CD4-positive, alpha-beta memory T cell (primary cell): ENCODE data around the gene HAVCR2. TPM values are rescaled to one million over a fixed set of nuclear protein-coding genes. Genes with fewer than 3 reads are reported as not detected.

Experiments used
- CTCF ChIA-PET: fragments of 350-600 bp; sonication (Branson Sonifier 250); formaldehyde crosslinking; loops from one replicate; lab custom pipeline; 2021; ENCODE audit warnings: inconsistent platforms; ENCODE audit not compliant: partially characterized antibody; lab: Charles Lee
- POLR2A ChIA-PET: fragments of 350-600 bp; sonication (Branson Sonifier 250); formaldehyde crosslinking; loops from one replicate; lab custom pipeline; 2021; ENCODE audit not compliant: partially characterized antibody; lab: Charles Lee
- DNase-seq, 5 donors: peaks; one replicate each; pipeline versions ENCODE4 v3.0.0 to v3.0.0-alpha.2; 2020 to 2022; ENCODE audit warnings: mixed read lengths in 1 of 5
- H3K27ac ChIP-seq: one replicate; pipeline ENCODE4 v1.7.0; 2013; ENCODE audit warnings: low read depth, low read length
- H3K27me3 ChIP-seq: 2 replicates; pipeline ENCODE4 v1.7.0; 2013; ENCODE audit warnings: mild to moderate bottlenecking, low read length, moderate library complexity; ENCODE audit not compliant: insufficient read depth
- H3K36me3 ChIP-seq: 2 replicates; pipeline ENCODE4 v1.7.0; 2013; ENCODE audit warnings: mild to moderate bottlenecking, low read length, moderate library complexity; ENCODE audit not compliant: insufficient read depth
- H3K4me1 ChIP-seq: 2 replicates; pipeline ENCODE4 v1.7.0; 2013; ENCODE audit warnings: mild to moderate bottlenecking, low read length, moderate library complexity; ENCODE audit not compliant: insufficient read depth
- H3K4me3 ChIP-seq, 2 donors: one replicate each; pipeline ENCODE4 v1.7.0; 2013; ENCODE audit warnings: low read length in 2 of 2, mild to moderate bottlenecking in 1 of 2
- H3K9me3 ChIP-seq, 2 donors: one replicate each; pipeline ENCODE4 v1.7.0; 2013; ENCODE audit warnings: low read length in 2 of 2, control low read depth in 1 of 2; ENCODE audit not compliant: control insufficient read depth in 1 of 2
- H3K27ac Mint-ChIP-seq, 7 donors: one replicate each; pipeline ENCODE4 v1.8.0; 2020 to 2021; ENCODE audit warnings: mixed read lengths in 7 of 7, mild to moderate bottlenecking in 6 of 7, inconsistent platforms in 3 of 7, moderate library complexity in 3 of 7
- H3K27me3 Mint-ChIP-seq, 2 donors: one replicate each; pipeline ENCODE4 v1.8.0; 2020 to 2021; ENCODE audit warnings: mixed read lengths in 2 of 2
- H3K36me3 Mint-ChIP-seq, 2 donors: one replicate each; pipeline ENCODE4 v1.8.0; 2020 to 2021; ENCODE audit warnings: mixed read lengths in 2 of 2, inconsistent platforms in 1 of 2, mild to moderate bottlenecking in 1 of 2
- H3K4me1 Mint-ChIP-seq, 4 donors: one replicate each; pipeline ENCODE4 v1.8.0; 2020 to 2021; ENCODE audit warnings: mixed read lengths in 4 of 4, mild to moderate bottlenecking in 1 of 4
- H3K4me3 Mint-ChIP-seq, 8 donors: one replicate each; pipeline ENCODE4 v1.8.0; 2020 to 2021; ENCODE audit warnings: mixed read lengths in 8 of 8, mild to moderate bottlenecking in 7 of 8, moderate library complexity in 6 of 8, inconsistent platforms in 3 of 8
- H3K9me3 Mint-ChIP-seq, 8 donors: one replicate each; pipeline ENCODE4 v1.8.0; 2020 to 2021; ENCODE audit warnings: mixed read lengths in 8 of 8, mild to moderate bottlenecking in 5 of 8, inconsistent platforms in 3 of 8, moderate library complexity in 1 of 8
- intact Hi-C: fragments of 100-400 bp; cut with micrococcal nuclease; formaldehyde crosslinking; loops from one replicate; pipeline ENCODE4 v1.15.1; 2023
- polyA plus RNA-seq, 2 donors: library from polyadenylated mRNA; unstranded; fragments of 300-500 nt; fragmentation: Illumina TruSeq; gene quantifications; one replicate each; pipeline ENCODE4 v1.2.3, GENCODE V29; 2021
- total RNA-seq, 2 experiments: library from RNA; stranded (reverse); gene quantifications; one replicate each; pipeline ENCODE4 v1.2.3, GENCODE V29; 2021

Gene HAVCR2
- total and polyA plus RNA-seq, 4 experiments from 2014 or later, result 2.7 to 8.4 (median 4.7) TPM

GRCh38 chr5:157120102-157120501 lies 11.3 kb upstream of the HAVCR2 start:
- Mint-ChIP-seq H3K27me3 (no peaks in the 10 kb centered on the region), H3K4me3 (no peak overlapping the region), H3K4me1 (peaks cover 4 to 10% (median 6%) of the 10 kb centered on the region in 4 donors), H3K36me3 (peaks cover 5 to 14% of the 10 kb centered on the region in 2 donors), H3K9me3 (peaks cover 0 to 28% (median 17%) of the 10 kb centered on the region in 8 donors), H3K27ac (no peak overlapping the region)
- no peaks in the 10 kb centered on the region for H3K27me3 ChIP-seq
- no peaks in the 10 kb centered on the region for H3K36me3 ChIP-seq
- no peak overlapping the region for H3K4me3 ChIP-seq
- H3K4me1 ChIP-seq, result no peaks in the 10 kb centered on the region
- no peak overlapping the region for H3K27ac ChIP-seq
- intact Hi-C loops, result no loop called here
- ChIA-PET CTCF (no interaction called here), POLR2A (no interaction called here)
- no peaks in the 10 kb centered on the region for H3K9me3 ChIP-seq
- no peak for DNase-seq

DNA sequence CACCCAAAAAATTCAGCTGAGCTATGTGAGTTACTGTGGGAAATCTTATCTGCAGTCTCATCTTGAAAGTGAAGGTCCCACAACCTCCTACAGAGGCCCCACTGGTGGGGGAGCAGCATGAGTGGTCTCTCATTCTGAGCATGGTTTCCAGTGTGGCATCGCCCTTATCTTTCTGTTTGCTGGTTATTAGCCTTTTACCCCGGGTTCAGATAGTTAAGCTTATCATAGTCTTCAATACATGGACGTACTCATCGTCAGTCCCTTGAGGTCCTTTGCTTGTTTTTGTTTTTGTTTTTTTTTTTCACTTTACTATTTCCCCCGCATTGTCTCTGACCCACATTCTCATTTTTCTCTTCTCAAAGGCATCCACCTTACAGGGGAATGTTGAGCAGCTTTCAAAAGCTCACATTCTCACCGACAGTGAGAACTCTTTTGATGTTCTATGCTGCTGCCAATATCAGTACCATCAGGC lies 7.7 kb upstream of the HAVCR2 start:
- H3K27me3 ChIP-seq, result no peaks in the 10 kb centered on the region
- peaks cover 4% of the 10 kb centered on the region in 2 donors for H3K36me3 Mint-ChIP-seq
- POLR2A ChIA-PET, result interaction anchor here (1.4 kb wide), 1 partner anchor 26 kb away, joined by 4 read pairs; the partner anchor contains the start of gene MED7
- no peak for DNase-seq
- CTCF ChIA-PET, result interaction anchor here (1.0 to 2.0 kb wide), 2 partner anchors 9 to 15 kb away, joined by 3 to 6 read pairs; no protein-coding TSS in a partner anchor
- peak overlapping the region in 1 of 8 donors; percentile 40 for H3K4me3 Mint-ChIP-seq
- H3K36me3 ChIP-seq, result no peaks in the 10 kb centered on the region
- H3K27me3 Mint-ChIP-seq, result no peaks in the 10 kb centered on the region
- intact Hi-C loops, result no loop called here
- no peaks in the 10 kb centered on the region for H3K4me1 ChIP-seq
- H3K4me1 Mint-ChIP-seq, result peaks cover 6 to 10% (median 7%) of the 10 kb centered on the region in 4 donors
- H3K9me3 Mint-ChIP-seq, result peaks cover 0 to 9% (median 5%) of the 10 kb centered on the region in 8 donors
- peak overlapping the region in 4 of 7 donors; percentile 29 to 70 (median 64) for H3K27ac Mint-ChIP-seq
- H3K4me3 ChIP-seq, result no peak overlapping the region
- no peak overlapping the region for H3K27ac ChIP-seq
- no peaks in the 10 kb centered on the region for H3K9me3 ChIP-seq

GRCh38 chr5:157115502-157115901 lies 6.7 kb upstream of the HAVCR2 start:
- ChIA-PET POLR2A (interaction anchor here (1.4 kb wide), 1 partner anchor 27 kb away, joined by 4 read pairs; the partner anchor contains the start of gene MED7), CTCF (interaction anchor here (1.0 to 2.0 kb wide), 2 partner anchors 8 to 16 kb away, joined by 3 to 6 read pairs; no protein-coding TSS in a partner anchor)
- no peak overlapping the region for H3K4me3 ChIP-seq
- no peaks in the 10 kb centered on the region for H3K4me1 ChIP-seq
- Mint-ChIP-seq H3K9me3 (no peaks in the 10 kb centered on the region), H3K36me3 (no peaks in the 10 kb centered on the region), H3K27me3 (no peaks in the 10 kb centered on the region), H3K4me1 (peaks cover 8 to 14% (median 10%) of the 10 kb centered on the region in 4 donors), H3K27ac (peak overlapping the region in 1 of 7 donors; percentile 46), H3K4me3 (no peak overlapping the region)
- no peak overlapping the region for H3K27ac ChIP-seq
- intact Hi-C loops, result no loop called here
- H3K9me3 ChIP-seq, result no peaks in the 10 kb centered on the region
- H3K36me3 ChIP-seq, result no peaks in the 10 kb centered on the region
- H3K27me3 ChIP-seq, result no peaks in the 10 kb centered on the region
- DNase-seq, result no peak

- Mint-ChIP-seq H3K27me3 (no peaks in the 10 kb centered on the region), H3K36me3 (no peaks in the 10 kb centered on the region), H3K27ac (peak overlapping the region in 1 of 7 donors; percentile 46), H3K4me1 (peaks cover 8 to 17% (median 13%) of the 10 kb centered on the region in 4 donors), H3K4me3 (no peak overlapping the region), H3K9me3 (no peaks in the 10 kb centered on the region)
- ChIA-PET POLR2A (interaction anchor here (1.4 kb wide), 1 partner anchor 27 kb away, joined by 4 read pairs; the partner anchor contains the start of gene MED7), CTCF (interaction anchor here (2.0 kb wide), 1 partner anchor 17 kb away, joined by 6 read pairs; no protein-coding TSS in a partner anchor)
- intact Hi-C loops, result no loop called here
- Histone ChIP-seq H3K4me1 (peaks cover under 1% of the 10 kb centered on the region), H3K36me3 (no peaks in the 10 kb centered on the region), H3K4me3 (no peak overlapping the region), H3K9me3 (no peaks in the 10 kb centered on the region), H3K27ac (no peak overlapping the region), H3K27me3 (no peaks in the 10 kb centered on the region)
- no peak for DNase-seq
Observed at GRCh38 chr5:157115012-157115411, 6.2 kb upstream of the HAVCR2 start.

DNA sequence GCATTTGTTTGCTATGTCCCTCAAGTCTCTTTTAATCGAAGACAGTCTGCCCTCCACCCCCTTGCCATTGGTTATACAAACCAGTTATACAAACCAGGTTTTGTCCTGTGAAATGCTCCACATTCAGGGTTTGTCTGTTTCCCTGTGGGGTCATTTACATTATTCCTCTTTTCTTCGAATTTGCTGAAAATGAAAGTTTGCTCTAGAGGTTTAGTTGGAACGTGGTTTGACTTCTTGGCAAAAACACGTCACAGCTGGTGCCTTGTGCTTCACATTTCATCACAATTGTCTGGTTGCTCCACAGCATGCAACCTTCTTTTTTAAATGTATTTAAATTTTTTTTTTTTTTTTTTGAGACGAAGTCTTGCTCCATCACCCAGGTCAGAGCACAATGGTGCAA lies 4.2 kb upstream of the HAVCR2 start:
- Mint-ChIP-seq H3K4me3 (no peak overlapping the region), H3K27me3 (no peaks in the 10 kb centered on the region), H3K27ac (no peak overlapping the region), H3K36me3 (no peaks in the 10 kb centered on the region), H3K4me1 (peaks cover 23 to 36% (median 29%) of the 10 kb centered on the region in 4 donors), H3K9me3 (no peaks in the 10 kb centered on the region)
- Histone ChIP-seq H3K4me3 (no peak overlapping the region), H3K27ac (no peak overlapping the region), H3K4me1 (peaks cover 20% of the 10 kb centered on the region), H3K27me3 (no peaks in the 10 kb centered on the region), H3K9me3 (no peaks in the 10 kb centered on the region), H3K36me3 (no peaks in the 10 kb centered on the region)
- DNase-seq, result no peak
- intact Hi-C loops, result no loop called here
- CTCF ChIA-PET, result no interaction called here
- POLR2A ChIA-PET, result no interaction called here

DNA sequence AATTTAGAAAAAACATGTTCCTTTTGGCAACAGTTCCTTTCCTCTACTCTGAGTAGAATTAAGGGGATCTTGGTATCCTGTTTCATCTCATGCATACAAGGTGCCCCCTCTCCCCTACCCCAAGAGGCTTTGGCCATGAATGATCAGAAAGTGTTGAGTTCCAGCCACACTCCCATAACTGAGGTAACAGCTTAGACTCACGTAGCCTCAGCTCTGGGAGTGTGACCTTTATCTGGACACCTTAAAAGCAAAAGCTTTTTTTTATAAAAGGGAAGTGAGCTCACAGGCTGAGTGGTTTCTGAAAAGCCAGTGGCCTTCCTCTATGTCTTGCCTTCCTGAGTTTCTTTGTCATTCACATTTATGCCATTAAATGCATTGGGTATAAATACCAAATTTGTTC lies 900 bp upstream of the HAVCR2 start:
- Histone ChIP-seq H3K27me3 (no peaks in the 10 kb centered on the region), H3K9me3 (no peaks in the 10 kb centered on the region), H3K4me3 (peak overlapping the region in 1 of 2 donors; percentile 25), H3K4me1 (peaks cover 27% of the 10 kb centered on the region), H3K36me3 (no peaks in the 10 kb centered on the region), H3K27ac (peak overlapping the region; percentile 12)
- no peaks in the 10 kb centered on the region for H3K9me3 Mint-ChIP-seq
- intact Hi-C loops, result loop anchor here (5.0 kb wide), 1 partner anchor 57 kb away; no protein-coding TSS in a partner anchor
- no peaks in the 10 kb centered on the region for H3K27me3 Mint-ChIP-seq
- ChIA-PET CTCF (interaction anchor here (0.6 to 1.0 kb wide), 3 partner anchors 22 to 54 kb away, joined by 3 read pairs; partner anchors contain the start of gene MED7), POLR2A (interaction anchor here (3.4 kb wide), 1 partner anchor 33 kb away, joined by 33 read pairs; the partner anchor contains the start of gene MED7)
- peak overlapping the region; percentile 72 to 90 (median 86) for H3K4me3 Mint-ChIP-seq
- H3K27ac Mint-ChIP-seq, result peak overlapping the region; percentile 75 to 96 (median 91)
- peaks cover 0 to under 1% of the 10 kb centered on the region in 2 donors for H3K36me3 Mint-ChIP-seq
- H3K4me1 Mint-ChIP-seq, result peaks cover 20 to 49% (median 31%) of the 10 kb centered on the region in 4 donors
- DNase-seq, result peak in 4 of 5 donors; percentile 16 to 37 (median 28)

GRCh38 chr5:157107508-157107907 lies 1.3 kb downstream of the HAVCR2 start:
- Histone ChIP-seq H3K4me3 (no peak overlapping the region), H3K27me3 (no peaks in the 10 kb centered on the region), H3K27ac (no peak overlapping the region), H3K9me3 (no peaks in the 10 kb centered on the region), H3K4me1 (peaks cover 27% of the 10 kb centered on the region), H3K36me3 (no peaks in the 10 kb centered on the region)
- intact Hi-C loops, result loop anchor here (5.0 kb wide), 1 partner anchor 55 kb away; no protein-coding TSS in a partner anchor
- peaks cover 0 to 9% of the 10 kb centered on the region in 2 donors for H3K36me3 Mint-ChIP-seq
- peak overlapping the region in 2 of 7 donors; percentile 36 to 80 for H3K27ac Mint-ChIP-seq
- POLR2A ChIA-PET, result interaction anchor here (3.4 kb wide), 1 partner anchor 35 kb away, joined by 33 read pairs; the partner anchor contains the start of gene MED7
- CTCF ChIA-PET, result interaction anchor here (1.4 kb wide), 1 partner anchor 8 kb away, joined by 3 read pairs; no protein-coding TSS in a partner anchor
- no peak for DNase-seq
- peak overlapping the region in 5 of 8 donors; percentile 10 to 61 (median 36) for H3K4me3 Mint-ChIP-seq
- no peaks in the 10 kb centered on the region for H3K9me3 Mint-ChIP-seq
- peaks cover 17 to 49% (median 30%) of the 10 kb centered on the region in 4 donors for H3K4me1 Mint-ChIP-seq
- H3K27me3 Mint-ChIP-seq, result no peaks in the 10 kb centered on the region
